NCI-H1436 (cell line): Measurements from ENCODE around the gene SHROOM3.
A peak's percentile ranks its signal among the peaks of the same experiment; 100 is the strongest.

ENCODE experiments used
- DNase-seq: peaks from one replicate; lab custom pipeline; 2025; lab: John Stamatoyannopoulos, UW

The SHROOM3 gene

DNA sequence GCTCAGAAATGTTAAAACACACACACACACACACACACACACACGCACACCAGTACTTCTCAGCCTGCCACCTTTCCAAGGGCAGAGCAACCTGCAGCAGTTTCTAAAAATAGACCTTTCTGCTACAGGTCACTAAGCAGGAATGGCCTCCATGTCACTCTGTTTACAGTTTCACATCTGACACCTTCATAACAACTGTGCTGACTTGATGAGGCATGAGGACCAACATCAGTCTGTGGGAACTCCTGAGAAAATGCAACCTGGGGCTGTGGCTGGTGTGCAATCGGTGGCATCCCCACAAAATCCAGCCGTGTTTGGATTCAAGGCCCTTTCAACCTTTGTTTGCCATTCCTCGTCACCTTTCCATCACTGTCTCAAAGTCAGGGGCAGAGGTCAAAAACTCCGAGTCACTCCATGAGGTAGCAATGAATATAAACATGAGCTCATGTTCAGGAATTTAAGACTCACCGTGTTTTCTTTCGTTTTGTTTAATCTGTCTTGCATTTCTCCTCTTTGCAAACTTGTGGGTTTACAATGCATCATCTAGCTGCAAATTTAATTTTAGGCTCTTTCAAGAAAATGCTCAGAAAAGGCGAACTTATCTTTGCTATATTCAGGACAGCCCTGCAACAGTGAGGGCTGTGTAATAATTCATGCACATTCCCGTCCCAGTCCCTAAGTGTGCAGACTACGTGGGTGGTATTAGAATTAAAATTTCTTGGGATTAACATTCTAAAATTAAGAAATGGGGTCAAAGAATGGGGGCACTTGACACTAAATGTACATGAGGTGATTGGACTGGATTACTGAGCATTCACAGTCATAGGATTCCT is 135.3 kb downstream of the SHROOM3 start:
- no peak for DNase-seq

DNA sequence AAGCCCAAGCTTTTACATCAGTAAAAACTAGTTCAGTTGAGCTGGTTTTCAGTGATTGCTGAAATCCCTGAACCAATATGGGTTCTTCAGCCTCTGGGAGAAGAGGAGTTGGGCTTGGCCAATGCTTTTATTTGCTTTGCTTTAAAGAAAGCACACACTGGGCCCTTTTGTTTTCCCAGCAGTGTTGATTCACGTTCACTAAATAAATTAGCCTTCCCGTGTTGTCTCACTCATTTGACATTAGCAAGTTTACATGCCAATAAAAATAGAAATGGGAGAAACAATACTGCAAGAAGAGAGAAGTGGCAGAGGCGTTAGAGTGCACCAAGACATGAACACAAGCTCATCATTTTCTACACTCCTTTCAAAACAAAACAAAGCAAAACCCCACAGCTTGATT is 136.2 kb downstream of the SHROOM3 start:
- DNase-seq, result peak; percentile 27

DNA sequence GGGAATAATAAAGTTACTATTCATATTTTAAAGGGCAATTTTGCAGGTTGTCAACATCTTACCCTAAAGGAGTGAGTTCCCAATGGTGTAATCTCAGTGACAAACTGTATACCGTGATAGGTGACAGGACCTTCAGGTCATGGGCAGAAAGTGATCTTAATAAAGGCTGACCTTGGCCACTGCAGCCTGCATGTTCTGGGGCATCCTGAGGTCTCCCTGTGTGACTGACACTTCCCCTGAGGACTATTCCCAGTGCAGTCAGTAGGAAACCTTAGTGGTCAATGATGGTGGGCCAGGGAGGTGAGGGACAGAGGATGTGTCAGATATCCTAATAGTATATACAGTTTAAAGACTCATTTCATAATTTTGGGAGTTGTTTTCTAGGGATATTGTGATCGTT is 137.2 kb downstream of the SHROOM3 start:
- no peak for DNase-seq

DNA sequence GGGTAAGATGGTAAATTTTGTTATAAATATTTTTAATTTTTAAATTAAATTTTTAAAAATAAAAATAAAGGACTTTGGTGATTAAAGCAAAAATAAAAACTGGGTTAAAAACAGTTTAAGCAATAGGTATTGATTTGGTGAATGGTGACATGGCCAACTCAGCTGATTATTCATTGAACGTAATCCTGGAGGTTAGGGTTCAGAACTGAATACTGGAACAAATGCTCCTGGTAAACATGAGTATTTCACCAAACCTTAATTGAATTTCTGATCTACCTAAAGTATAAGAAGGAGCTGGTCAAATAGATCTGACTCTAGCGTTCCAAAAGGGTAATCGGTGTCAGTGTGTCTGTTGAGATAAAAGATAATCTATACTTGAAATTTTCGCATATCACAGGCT is 141.8 kb downstream of the SHROOM3 start:
- DNase-seq, result no peak

DNA sequence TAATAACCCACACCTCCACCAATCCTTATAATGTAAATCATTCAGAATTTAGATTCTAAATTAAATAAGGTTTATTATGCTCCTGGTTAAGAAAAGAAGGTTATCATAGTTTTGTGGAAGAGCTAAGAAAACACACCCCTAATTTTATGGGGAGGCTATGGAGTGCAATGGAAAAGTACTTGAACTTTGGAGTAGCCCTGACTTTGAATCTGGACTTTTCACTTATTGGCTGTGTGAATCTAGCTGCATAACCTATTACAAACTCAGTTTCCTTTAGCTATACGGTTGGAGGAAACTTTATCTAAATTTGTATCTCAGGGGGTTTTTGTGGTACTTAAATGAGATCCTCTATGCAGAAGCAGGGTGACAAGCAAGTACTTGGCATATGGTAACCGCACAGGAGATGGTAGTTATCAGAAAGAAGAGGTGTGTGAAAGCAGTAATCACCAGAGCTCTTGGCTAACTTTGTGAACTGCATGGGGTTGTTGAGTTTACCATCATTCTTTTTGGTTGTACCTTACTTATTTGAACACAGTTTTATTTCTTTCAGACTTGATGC is 143.1 kb downstream of the SHROOM3 start:
- DNase-seq, result no peak

DNA sequence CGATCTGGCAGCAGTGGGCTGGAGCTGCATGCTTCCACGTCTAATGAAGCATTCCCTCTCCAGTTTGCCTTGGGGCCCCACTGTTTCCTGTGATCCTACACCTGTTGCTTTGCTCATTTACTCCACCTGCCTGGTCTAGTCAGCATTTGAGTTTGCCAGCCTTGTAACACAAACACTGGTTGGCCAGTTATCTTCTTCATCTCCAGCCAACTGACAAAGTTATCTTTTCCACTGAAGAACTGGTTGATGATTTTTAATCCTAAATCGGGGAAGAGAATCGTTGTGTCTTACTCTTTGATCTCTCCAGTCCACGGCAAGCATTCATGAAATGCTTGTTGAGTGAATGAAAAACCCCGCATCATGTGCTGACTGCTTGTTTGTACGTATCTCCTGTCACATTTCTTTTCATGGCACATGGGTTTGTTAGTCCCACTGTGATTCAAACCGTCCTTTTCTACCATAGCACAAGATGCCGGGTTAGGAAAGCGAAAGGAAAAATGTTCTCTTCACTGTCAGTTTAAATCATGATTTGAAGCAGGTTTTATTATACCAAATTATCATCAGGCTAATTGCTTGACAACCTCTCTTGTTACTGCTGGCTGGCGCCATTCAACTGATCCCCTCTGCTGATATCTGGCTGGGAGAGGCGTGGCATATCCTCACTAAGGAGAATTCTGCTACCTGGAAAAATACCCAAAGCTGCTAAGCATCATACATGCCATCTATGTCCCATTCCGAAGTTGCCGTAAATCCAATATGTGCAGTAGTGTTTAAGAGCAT is 144.8 kb downstream of the SHROOM3 start:
- peak; percentile 58 for DNase-seq

DNA sequence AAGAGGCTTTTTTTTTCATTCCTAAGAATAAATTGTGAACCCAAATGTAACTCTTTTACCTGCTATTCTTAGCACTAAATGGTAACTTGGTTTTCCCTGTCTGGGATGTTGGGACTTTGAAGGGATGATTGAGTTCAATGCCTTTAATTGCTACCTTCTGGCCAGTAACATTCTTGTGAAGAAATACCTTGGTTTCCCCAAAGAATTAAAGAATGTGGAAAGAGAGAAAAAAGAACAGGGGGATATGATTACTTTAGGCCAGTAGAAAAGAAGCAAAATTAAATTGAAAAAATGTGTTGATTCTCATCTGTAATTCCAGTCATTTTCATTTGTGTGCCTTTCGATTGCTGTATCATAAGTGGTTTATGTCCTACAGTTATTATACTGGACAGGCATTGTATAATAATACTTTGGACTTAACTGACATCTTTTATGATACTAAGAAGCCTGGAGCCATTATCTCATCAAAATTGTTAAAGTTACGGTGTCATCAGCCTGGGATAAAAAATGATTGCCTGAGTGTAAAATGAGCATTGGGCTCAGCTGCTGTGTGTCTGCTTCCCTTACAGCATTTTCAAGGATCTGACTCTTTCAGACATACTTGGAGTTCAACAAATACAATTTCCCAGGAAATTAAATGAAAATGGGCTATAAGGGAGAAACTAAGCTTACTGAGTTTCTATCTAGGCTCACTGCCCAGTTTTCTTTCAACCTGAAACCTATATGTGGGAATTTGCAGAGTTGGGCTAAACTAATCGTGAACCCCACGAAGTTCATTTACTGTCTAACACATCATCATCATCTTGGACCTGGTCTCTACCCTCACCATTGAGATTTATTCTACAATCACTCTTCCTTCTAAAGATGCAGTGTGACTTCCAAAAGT is 146.3 kb downstream of the SHROOM3 start:
- DNase-seq, result no peak

DNA sequence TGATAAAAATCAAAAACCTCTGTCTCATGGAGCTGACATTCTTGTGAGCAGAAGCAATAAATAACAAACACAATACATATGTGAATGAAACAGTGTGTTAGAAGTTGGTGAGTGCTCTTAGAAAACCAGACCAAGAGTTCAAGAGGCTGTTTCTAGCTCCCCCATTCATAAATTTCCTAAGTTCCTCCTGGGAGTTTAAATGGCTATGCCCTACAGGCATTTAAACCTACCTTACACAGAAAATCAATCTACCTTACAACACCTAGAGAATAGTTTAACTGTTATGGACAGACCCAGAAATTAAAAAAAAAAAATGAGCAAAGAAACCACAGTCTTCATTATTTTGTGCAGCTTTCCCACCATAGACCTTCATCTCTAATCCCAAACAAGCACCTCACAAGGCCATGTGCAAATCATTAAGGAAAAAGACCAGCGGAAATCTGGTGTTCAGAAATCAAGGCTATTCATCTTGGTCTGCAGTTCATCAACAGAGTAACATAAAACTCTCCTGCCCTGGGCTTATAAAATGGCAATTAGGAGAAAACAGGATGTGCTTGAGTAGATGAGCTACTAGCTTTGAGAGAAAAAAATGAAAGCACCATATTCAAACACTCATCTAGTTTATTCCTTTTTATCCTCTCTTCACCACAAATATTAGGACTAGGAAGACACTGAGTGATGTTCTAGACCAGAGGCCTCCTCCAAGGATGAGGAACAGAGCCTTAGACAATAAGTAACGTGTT is 147.2 kb downstream of the SHROOM3 start:
- DNase-seq, result no peak

DNA sequence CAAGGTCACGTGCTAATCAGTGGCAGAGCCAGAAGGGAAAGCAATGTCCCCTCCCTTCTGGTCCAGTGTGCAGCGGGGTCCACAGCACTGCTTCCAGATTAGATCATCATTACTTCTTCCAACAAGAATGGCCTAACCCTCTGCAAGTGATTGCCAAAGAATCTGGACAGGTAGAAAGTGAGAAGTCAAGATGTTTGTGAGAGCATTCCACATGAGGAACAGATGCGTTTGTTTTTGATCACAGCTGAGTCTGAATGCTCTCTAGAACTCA is 147.7 kb downstream of the SHROOM3 start:
- DNase-seq, result no peak

DNA sequence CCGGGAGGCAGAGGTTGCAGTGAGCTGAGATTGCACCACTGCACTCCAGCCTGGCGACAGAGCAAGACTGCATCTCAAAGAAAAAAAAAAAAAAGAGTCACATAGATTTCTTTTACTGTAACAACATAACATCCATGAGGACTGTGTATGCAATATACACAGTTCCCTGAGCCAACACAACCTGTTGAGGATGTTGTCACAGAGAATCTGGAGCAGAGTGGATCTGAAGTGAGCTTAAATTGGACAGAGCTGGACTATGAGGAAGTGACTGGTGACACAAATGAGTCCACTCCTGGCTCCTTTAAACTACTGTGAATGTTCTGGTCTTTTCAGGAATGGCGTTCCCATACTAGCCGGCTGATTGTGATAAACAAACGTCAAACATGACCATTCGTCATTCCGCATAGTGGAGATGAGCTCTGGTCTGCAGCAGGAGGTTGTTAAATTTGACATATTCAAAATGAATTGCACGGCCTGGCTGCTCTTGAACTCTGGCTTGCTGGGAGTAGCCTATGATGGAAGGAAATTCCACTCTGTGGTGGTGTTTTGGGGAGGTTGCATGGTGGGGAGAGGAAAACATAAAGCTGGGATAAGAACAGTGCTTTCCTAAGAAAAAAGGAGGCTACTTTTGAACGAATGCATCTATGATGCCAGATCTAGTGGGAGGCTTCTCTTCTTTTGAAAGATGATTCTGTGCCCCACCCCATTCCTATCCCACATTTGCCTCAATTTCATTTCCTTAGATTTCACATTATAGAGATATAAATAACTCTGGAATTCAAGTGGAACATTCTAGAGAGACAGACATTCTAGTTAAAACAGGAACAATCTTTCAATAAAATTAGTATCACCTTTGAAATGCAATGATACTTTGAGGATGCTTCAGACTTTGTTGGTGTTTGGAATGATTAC is 149.5 kb downstream of the SHROOM3 start:
- DNase-seq, result no peak

DNA sequence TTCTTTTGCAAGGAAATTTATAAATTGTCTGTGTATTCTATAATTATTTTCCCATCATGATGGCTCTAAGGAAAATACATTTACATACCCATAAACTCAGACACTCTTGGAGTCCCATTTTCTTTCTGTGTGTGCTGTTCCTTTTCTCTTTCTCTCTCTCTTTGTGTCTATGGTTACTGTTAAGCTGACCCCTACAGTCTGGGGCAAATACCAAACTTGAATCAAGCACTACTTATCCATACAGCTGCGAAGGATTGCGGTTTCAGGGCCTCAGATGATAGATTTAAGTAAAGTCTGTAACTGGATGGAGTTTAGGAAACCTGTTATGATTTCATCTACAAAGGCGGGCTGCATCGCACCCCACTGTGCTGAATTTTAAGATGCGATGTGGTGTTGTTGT is 150.2 kb downstream of the SHROOM3 start:
- DNase-seq, result no peak

DNA sequence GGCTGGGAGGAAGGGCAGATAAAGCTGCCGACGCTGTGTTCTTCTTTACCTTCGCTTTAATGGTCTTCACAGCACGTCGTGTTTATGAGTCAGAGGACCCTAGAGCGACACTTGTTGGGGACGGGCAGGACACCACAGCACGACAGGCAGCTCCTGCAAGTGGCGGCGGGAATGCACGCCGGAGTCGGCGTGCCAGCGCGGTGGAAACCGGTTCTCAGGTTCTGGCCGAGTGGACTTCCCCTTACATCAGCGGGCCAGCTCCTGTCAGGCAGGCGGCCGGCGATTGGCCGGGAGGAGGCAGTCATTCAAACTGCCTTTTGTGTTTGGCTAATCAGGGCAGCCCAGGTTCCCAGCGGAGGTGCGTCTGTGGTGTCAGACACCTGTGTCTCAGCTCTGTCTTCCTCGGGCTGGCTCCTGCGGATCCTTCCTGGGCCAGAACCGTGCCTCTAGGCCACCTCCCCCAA is 150.9 kb downstream of the SHROOM3 start:
- peak; percentile 73 for DNase-seq

DNA sequence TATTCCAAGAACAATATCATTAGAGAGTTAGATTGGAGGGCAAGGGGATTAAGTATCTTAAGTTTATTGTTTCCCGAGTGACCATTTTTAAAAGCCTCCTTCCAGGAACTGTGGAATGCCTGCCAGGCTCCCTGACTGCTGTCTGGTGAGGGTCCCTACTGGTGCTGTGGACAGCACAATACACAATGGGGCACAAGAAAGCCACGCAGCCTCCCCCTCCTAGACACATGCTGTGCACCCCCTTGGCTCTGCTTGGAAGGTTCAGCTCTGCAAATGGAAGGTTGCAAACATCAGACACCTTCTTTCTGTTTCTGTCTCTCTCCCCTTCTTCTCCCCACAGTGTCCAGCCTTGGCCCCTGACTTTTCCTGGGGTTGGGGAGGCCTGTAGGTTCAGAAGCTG is 153.2 kb downstream of the SHROOM3 start:
- no peak for DNase-seq

DNA sequence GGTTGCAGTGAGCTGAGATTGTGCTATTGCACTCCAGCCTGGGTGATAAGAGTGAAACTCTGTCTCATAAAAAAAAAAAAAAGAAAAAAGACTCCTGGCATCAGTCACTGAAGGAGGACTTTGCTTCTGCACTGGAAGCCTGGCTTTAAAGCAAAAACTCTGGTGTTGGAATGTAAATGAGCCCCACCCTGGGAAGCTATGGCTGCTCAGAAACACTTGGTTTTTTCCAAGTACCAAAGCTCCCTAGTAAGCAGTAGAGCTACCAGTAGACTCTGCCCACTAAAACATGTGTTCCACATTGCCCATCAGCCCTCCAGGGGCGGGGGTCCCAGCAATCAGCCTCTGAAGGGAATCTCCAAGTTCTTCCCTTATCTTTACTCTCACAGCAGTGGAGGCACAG is 154.4 kb downstream of the SHROOM3 start:
- DNase-seq, result no peak

DNA sequence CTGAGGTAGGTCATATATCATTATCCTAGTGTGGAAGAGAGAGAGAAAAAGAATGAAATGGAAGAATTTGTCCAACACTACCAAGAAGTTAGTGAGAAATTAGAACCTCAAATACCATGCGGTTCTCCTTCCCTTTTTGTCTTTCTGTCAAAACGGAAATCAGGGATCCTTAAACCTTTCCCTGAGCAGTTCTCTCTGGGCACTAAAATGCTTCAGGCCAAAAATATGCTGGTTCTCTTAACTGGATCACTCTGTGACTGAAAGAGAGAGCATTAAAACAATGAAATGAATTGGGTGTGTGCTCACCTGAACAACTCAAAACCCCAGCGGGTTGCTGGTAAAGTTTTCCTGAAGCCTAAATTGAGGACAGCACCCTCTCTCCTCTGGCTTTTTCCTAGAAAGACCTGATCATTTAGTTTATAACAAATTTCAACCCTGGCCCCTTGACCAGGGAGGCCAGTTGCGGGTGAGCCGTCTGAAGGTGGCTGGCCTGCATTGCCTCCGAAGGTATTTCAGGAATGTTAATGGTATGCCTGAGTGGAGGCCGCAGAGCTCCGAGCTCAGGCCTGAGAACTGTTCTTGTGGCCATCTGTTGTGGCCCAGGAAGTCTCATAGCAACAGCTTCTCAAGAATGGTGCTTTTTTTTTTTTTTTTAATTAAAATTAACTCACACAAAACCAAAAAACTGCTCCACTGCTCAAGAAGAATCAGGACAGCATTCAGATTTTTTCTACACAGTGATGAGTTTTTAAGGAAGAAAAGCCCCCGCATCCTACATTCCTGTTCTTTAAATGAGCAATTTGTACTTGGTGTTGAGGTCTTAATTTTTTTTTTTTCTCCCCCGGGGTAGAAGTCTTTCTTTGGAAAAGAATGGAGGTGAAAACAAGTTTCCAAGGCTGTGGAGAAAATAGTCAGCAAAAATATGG is 155.1 kb downstream of the SHROOM3 start:
- no peak for DNase-seq

DNA sequence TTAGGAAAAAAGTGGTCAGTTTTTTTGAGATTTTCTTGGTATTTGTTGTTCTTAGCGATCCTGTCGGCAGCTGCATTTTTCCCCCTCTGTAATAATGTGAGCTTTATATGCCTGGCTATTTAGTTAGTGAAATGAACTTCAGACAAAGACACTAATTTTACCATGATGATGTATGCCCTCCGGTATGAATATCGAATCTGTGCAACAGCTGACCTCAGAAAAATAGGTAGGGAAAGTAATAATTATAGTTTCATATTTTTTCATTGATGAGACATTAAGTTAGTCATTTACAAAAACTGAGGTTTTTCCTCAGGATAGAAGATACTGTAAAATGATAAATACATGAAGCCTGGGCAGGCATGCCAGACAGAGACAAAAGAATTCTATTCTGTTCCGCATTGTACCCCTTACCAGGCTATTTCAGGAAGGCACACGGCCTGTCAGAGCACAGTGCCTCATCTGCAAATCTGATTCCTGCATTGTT is 155.8 kb downstream of the SHROOM3 start:
- no peak for DNase-seq

DNA sequence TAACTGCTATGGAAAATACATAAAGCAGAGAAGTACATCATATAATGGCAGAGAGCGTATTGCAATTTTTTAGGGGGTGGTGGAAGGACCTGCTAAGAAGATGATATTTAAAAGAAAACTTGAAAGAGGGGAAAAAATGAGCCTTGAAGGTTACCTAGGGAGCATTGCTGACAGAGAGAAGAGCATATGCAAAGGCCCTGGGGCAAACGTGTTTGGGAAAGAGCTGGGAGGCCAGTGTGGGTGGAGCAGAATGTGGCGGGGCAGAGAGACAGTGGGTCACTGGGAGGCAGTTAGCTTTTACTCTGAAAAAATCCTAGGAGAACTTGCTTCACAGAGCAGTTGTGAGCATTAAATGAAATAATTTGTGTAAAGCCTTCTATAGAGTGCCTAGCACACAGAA is 157.0 kb downstream of the SHROOM3 start:
- DNase-seq, result no peak

DNA sequence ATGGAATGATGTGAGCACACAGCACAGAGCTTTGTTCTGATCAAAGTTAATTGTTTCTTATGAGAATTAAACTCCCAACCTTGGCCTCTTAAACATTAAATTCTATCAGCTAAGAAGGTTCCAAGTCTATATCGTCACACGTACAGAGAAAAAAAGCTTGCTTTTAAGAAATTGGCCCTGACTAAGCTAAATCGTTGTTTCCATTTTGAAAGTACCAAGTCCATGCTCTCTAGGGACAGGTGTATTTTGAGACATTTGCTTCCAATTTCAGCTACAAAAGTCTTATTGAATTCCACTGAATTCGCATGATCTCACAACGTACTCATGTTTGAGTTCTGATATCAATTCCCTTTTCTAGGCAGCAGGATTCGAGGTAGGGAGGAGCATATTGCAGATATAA is 157.4 kb downstream of the SHROOM3 start:
- no peak for DNase-seq

DNA sequence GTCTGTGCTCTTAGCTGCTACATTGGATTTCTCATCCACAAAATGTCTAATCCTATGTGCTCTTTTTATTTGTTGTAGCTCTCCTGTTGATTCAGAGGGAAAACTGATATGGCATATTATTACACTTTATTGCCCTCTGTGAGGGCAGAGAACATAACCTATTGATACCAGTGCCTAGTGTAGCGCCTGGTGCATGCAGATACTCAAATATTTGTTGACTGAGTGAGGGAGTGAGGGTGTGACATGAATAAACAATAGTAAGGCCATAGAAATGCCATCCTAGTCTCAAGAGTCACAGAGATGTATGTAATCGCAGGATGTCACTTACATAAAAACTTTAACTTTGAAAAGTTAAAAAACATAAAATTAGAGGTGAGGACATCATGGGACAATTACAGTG is 159.1 kb downstream of the SHROOM3 start:
- no peak for DNase-seq
